Measurements from ENCODE around the gene MGAT4A. TPM values are rescaled to one million over a fixed set of nuclear protein-coding genes. Genes with fewer than 3 reads are reported as not detected.

The MGAT4A gene
- total RNA-seq: 10 to 100 TPM in 2 of 4 donors, 1 to 10 TPM in 2; 7.0 to 12.3 (median 9.0) TPM
- 10 to 100 TPM in 1 of 3 donors, 1 to 10 TPM in 2; 3.0 to 10.6 (median 6.7) TPM for polyA plus RNA-seq
- long read RNA-seq, donor 1, full-length matches to known transcripts: 1 of 5 reads
- long read RNA-seq, donor 1, partial matches to known transcripts: 0 of 5 reads
- long read RNA-seq, donor 1, other reads (novel, unspliced or antisense): 4 of 5 reads
- long read RNA-seq, donor 2, full-length matches to known transcripts: 7 of 13 reads
- long read RNA-seq, donor 2, partial matches to known transcripts: 1 of 13 reads
- long read RNA-seq, donor 2, other reads (novel, unspliced or antisense): 5 of 13 reads

DNA sequence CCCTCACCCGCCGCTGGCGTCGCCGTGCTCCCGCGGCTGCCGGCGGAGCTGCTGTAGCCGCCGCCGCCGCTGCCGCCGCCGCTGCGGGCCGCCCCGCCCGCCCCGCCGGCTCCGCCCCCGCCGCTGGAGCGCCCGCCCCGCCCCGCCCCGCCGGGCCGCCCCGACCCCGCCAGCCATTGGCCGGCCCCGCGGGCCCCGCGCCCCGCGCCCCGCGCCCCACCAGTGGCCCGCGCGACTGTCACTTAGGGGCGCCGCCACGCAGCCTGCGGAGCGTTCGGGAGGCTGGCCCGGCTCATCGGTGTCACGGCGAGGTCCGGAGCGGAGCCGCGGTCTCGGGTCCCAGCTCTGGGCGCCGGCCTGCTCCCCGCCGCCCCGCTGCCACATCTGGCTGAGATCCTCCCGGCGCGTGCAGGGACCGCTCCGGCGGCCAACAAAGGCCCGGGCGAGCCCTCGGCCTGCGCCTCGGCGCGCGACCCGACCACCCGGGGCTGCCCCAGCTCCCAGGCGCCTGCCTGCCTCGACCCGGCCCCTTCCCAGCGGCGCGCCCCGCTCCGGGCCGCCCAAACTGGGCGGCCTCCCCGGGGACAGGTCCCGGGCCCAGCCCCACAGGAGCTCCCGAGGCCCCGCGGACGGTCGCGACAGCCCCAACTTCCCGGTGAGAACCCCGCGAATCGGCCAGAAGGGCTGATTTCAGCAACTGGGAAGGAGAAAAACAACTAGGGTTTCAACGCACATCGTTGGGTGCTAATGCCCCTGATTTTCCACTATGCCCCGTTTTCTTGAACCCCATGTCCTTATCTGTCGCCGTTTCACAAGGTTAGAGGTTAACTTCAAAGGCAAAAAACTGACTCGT, at the start of gene MGAT4A:
Gene MGAT4A, minus strand, starts transcription at position 92 of the 853 bp plus-strand sequence. CDS start 4,800 bp downstream, outside the sequence.
- DNase-seq (peak; percentile 85 to 90), ATAC-seq (peak; percentile 91 to 96 (median 94))
- Histone ChIP-seq H3K4me1 (peaks cover 10% of the 10 kb centered on the region), H3K36me3 (ENCODE audit: insufficient read depth in 1 of 2, low read depth in 1 of 2) (no peaks in the 10 kb centered on the region), H3K9me3 (no peaks in the 10 kb centered on the region), H3K4me3 (peak within 1 kb of the TSS; percentile 89), H3K27ac (peak within 1 kb of the TSS; percentile 85), H3K27me3 (ENCODE audit: insufficient read depth in 3 of 3, low read length in 2 of 3) (no peaks in the 10 kb centered on the region)
- TF ChIP-seq, protein P1, sequence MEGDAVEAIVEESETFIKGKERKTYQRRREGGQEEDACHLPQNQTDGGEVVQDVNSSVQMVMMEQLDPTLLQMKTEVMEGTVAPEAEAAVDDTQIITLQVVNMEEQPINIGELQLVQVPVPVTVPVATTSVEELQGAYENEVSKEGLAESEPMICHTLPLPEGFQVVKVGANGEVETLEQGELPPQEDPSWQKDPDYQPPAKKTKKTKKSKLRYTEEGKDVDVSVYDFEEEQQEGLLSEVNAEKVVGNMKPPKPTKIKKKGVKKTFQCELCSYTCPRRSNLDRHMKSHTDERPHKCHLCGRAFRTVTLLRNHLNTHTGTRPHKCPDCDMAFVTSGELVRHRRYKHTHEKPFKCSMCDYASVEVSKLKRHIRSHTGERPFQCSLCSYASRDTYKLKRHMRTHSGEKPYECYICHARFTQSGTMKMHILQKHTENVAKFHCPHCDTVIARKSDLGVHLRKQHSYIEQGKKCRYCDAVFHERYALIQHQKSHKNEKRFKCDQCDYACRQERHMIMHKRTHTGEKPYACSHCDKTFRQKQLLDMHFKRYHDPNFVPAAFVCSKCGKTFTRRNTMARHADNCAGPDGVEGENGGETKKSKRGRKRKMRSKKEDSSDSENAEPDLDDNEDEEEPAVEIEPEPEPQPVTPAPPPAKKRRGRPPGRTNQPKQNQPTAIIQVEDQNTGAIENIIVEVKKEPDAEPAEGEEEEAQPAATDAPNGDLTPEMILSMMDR (IDR thresholded peaks at IDR 0.05): no peak
- 0 to 2% (median 0%) methylated on average over 32 to 106 of the region's 110 CpGs for WGBS, 3 donors
- intact Hi-C loops (cut with DNase I): loop anchor here (5.0 kb wide), 2 partner anchors 79 to 91 kb away; no protein-coding TSS in a partner anchor

DNA sequence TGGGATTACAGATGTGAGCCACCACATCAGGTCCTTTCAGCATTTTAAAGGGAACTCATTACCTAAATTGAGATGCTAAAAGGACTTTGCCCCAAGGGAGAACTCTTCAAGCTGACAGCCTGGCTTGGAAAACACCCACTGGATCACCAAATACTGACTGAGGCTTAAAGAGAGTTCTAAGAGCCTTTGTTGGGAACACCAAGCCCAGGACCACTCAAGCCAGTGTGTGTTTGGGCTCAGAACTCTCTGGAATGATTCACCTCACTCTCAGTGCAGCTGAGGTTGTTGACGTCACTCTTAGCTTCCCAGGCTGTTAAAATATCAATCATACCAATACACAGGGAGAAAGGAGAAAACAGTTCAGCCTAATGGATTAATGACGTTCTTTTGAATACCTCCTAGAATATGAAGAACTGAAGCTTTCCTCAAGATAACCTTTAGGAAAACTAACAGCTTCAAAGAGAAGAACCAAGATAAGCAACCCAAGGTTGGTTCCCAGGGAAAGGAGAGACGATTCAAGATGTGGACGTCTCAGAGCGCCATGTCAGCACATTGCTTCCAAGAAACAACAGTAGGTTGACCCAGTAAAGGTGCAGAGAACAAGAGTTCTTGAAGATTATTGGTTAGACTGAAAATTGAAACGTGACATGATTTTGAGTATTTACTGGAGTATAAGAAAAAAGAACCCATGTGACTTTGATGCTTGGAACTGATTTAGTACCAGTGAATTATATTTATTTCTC, 48.0 kb upstream of the MGAT4A start:
- TF ChIP-seq, protein P1 (IDR thresholded peaks at IDR 0.05): no peak
- Histone ChIP-seq H3K36me3 (ENCODE audit: insufficient read depth in 1 of 2, low read depth in 1 of 2) (no peaks in the 10 kb centered on the region), H3K4me1 (no peaks in the 10 kb centered on the region), H3K4me3 (no peak overlapping the region), H3K27ac (no peak overlapping the region), H3K9me3 (peaks cover 12% of the 10 kb centered on the region), H3K27me3 (ENCODE audit: insufficient read depth in 3 of 3, low read length in 2 of 3) (peaks cover 0 to 3% (median 0%) of the 10 kb centered on the region in 3 donors)
- ATAC-seq (no peak), DNase-seq (no peak)
- 85 to 88% (median 85%) methylated on average over 6 of the region's 6 CpGs for WGBS, 3 donors
- intact Hi-C loops (cut with DNase I): no loop called here

DNA sequence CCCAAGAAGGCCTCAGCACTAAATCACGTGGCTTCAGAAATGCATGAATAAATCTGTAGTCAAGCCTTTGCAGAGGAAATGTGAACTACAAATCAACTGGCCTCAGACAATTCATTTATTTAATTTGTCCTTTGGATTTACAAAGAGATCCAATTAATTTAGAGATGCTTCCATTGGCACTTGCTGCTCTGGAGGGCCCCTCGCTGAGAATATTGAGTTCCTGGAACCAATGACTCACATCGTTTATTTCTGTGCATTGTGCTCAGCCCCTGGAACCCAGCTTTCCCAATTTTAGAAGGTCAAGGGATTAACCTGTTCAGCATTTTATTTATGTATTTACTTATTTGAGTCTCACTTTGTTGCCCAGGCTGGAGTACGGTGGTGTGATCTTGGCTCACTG, 47.2 kb upstream of the MGAT4A start:
- no peak overlapping the region for H3K27ac ChIP-seq
- 66 to 81% (median 80%) methylated on average over 4 of the region's 4 CpGs for WGBS, 3 donors
- intact Hi-C loops (cut with DNase I): no loop called here

DNA sequence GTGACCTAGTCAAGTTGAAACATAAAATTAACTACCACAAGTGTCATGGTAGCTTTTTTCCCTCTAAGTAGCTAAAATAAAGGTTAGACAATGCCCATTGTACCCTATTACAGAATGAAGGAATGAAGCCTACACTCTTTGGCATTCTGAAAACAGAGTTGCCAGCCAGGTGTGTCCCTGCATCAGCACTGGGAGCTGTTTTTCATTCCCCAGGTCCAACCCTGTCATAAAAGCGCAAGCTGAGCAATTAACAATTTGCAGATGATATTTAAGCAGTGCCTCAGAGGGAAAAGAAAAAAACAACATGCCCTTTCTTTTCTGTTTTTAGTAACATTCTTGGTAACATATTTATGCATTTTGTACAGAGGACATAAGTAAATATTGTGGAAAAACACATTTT, 46.8 kb upstream of the MGAT4A start:
- Histone ChIP-seq H3K9me3 (peaks cover 11% of the 10 kb centered on the region), H3K27me3 (ENCODE audit: insufficient read depth in 3 of 3, low read length in 2 of 3) (peaks cover 0 to 11% (median 0%) of the 10 kb centered on the region in 3 donors), H3K36me3 (ENCODE audit: insufficient read depth in 1 of 2, low read depth in 1 of 2) (no peaks in the 10 kb centered on the region), H3K27ac (no peak overlapping the region), H3K4me1 (no peaks in the 10 kb centered on the region), H3K4me3 (no peak overlapping the region)
- intact Hi-C loops (cut with DNase I): no loop called here
- 88 to 100% (median 100%) methylated on average over 1 of the region's 1 CpG for WGBS, 3 donors
- no peak for DNase-seq
- no peak for ATAC-seq
- TF ChIP-seq, protein P1 (IDR thresholded peaks at IDR 0.05): no peak

More for the DNA sequence above, 47.2 kb upstream of the MGAT4A start:
- ATAC-seq: no peak
- no peak overlapping the region for H3K4me3 ChIP-seq
- H3K36me3 ChIP-seq (ENCODE audit: insufficient read depth in 1 of 2, low read depth in 1 of 2): no peaks in the 10 kb centered on the region
- peaks cover 0 to 10% (median 0%) of the 10 kb centered on the region in 3 donors for H3K27me3 ChIP-seq (ENCODE audit: insufficient read depth in 3 of 3, low read length in 2 of 3)
- peaks cover 12% of the 10 kb centered on the region for H3K9me3 ChIP-seq
- no peaks in the 10 kb centered on the region for H3K4me1 ChIP-seq
- TF ChIP-seq, protein P1 (IDR thresholded peaks at IDR 0.05): no peak
- DNase-seq: no peak

All from psoas muscle (tissue), 8 donors.